Measurements from ENCODE around the gene SNRPA.

Gene SNRPA

GRCh38 chr19:40736661-40737060, 14.3 kb upstream of the SNRPA start:
- TF ChIP-seq CTCF (IDR thresholded peaks at IDR 0.05; ENCODE audit: low read depth, low read length, missing control alignments) = no peak
- in situ Hi-C loops (cut with HindIII; ENCODE audit: low pct_ligation_motif_present, low sequenced_read_pairs) = no loop called here

GRCh38 chr19:40737102-40737644, 13.8 kb upstream of the SNRPA start:
- peaks cover 55% of the 10 kb centered on the region for H3K36me3 ChIP-seq (replicated peaks)
- no peak for TF ChIP-seq CTCF (IDR thresholded peaks at IDR 0.05; ENCODE audit: low read depth, low read length, missing control alignments)
- in situ Hi-C loops (cut with HindIII; ENCODE audit: low pct_ligation_motif_present, low sequenced_read_pairs) = no loop called here
- H3K27ac ChIP-seq = no peak overlapping the region
- no peak overlapping the region for H3K4me3 ChIP-seq (ENCODE audit: low read depth, low read length)
- no peaks in the 10 kb centered on the region for H3K27me3 ChIP-seq (replicated peaks)
- DNase-seq = no peak

More at GRCh38 chr19:40736661-40737060, 14.3 kb upstream of the SNRPA start:
- no peak for DNase-seq
- H3K27me3 ChIP-seq (replicated peaks) = no peaks in the 10 kb centered on the region
- H3K36me3 ChIP-seq (replicated peaks) = peaks cover 55% of the 10 kb centered on the region
- no peak overlapping the region for H3K27ac ChIP-seq
- no peak overlapping the region for H3K4me3 ChIP-seq (ENCODE audit: low read depth, low read length)

GRCh38 chr19:40739030-40739839, 11.8 kb upstream of the SNRPA start:
- H3K27ac ChIP-seq = no peak overlapping the region
- no peak for TF ChIP-seq CTCF (IDR thresholded peaks at IDR 0.05; ENCODE audit: low read depth, low read length, missing control alignments)
- no peak overlapping the region for H3K4me3 ChIP-seq (ENCODE audit: low read depth, low read length)
- DNase-seq = no peak
- in situ Hi-C loops (cut with HindIII; ENCODE audit: low pct_ligation_motif_present, low sequenced_read_pairs) = no loop called here
- H3K36me3 ChIP-seq (replicated peaks) = peaks cover 41% of the 10 kb centered on the region
- no peaks in the 10 kb centered on the region for H3K27me3 ChIP-seq (replicated peaks)

GRCh38 chr19:40739871-40740703, 10.9 kb upstream of the SNRPA start:
- no peak for TF ChIP-seq CTCF (IDR thresholded peaks at IDR 0.05; ENCODE audit: low read depth, low read length, missing control alignments)
- H3K27ac ChIP-seq = no peak overlapping the region
- no peaks in the 10 kb centered on the region for H3K27me3 ChIP-seq (replicated peaks)
- no peak overlapping the region for H3K4me3 ChIP-seq (ENCODE audit: low read depth, low read length)
- H3K36me3 ChIP-seq (replicated peaks) = peaks cover 36% of the 10 kb centered on the region
- in situ Hi-C loops (cut with HindIII; ENCODE audit: low pct_ligation_motif_present, low sequenced_read_pairs) = no loop called here
- no peak for DNase-seq

- no peak for TF ChIP-seq CTCF (IDR thresholded peaks at IDR 0.05; ENCODE audit: low read depth, low read length, missing control alignments)
These were observed 10.3 kb upstream of the SNRPA start for GRCh38 chr19:40740747-40741146.

More at GRCh38 chr19:40740747-40741146, 10.3 kb upstream of the SNRPA start:
- in situ Hi-C loops (cut with HindIII; ENCODE audit: low pct_ligation_motif_present, low sequenced_read_pairs) = no loop called here
- no peak overlapping the region for H3K27ac ChIP-seq
- no peak for DNase-seq
- H3K27me3 ChIP-seq (replicated peaks) = no peaks in the 10 kb centered on the region
- peaks cover 30% of the 10 kb centered on the region for H3K36me3 ChIP-seq (replicated peaks)
- H3K4me3 ChIP-seq (ENCODE audit: low read depth, low read length) = no peak overlapping the region

Data from brain microvascular endothelial cell (primary cell).